ENCODE measurements around the gene TCTN2.

- TF ChIP-seq POLR2A (IDR thresholded peaks at IDR 0.05): no peak
- TF ChIP-seq CTCF (IDR thresholded peaks at IDR 0.05): no peak
These were observed 4.5 kb downstream of the TCTN2 start for GRCh38 chr12:123675436-123675835.

Measured in heart left ventricle (tissue), 13 donors.